Gastrocnemius medialis (tissue), 4 donors: Measurements from ENCODE around the gene KIF5A. TPM values are rescaled to one million over a fixed set of nuclear protein-coding genes. Genes with fewer than 3 reads are reported as not detected.
A peak's percentile ranks its signal among the peaks of the same experiment; 100 is the strongest.
"Not testable (repeated sequence)": the region's sequence is repeated elsewhere in the genome, so short reads cannot be mapped to it uniquely, and the experiment has no call there.

Experiments
- ATAC-seq, 2 donors: fragments of 150-250 bp; one replicate each; pipeline ENCODE4 v1.9.1; 2016
- DNase-seq, 2 donors: peaks; one replicate each; pipeline ENCODE4 v3.0.0-alpha.2; 2019
- H3K27ac ChIP-seq, 4 donors: fragments of 200-600 bp; sonication (generic); 1 replicate in 1 of 4; 2 replicates in 3 of 4; pipeline ENCODE4 v1.5.1; 2016 to 2018; ENCODE audit warnings: mild to moderate bottlenecking in 2 of 4, moderate library complexity in 1 of 4
- H3K27me3 ChIP-seq, 3 donors: fragments of 200-600 bp; sonication (generic) in 2 of 3; 1 replicate in 1 of 3; 2 replicates in 2 of 3; pipeline versions ENCODE4 v1.5.1 to v1.6.0; 2016 to 2019; ENCODE audit warnings: mild to moderate bottlenecking in 1 of 3, moderate library complexity in 1 of 3
- H3K36me3 ChIP-seq, 2 donors: fragments of 200-600 bp; sonication (generic) in 1 of 2; one replicate each; pipeline ENCODE4 v1.5.1; 2017 to 2018
- H3K4me1 ChIP-seq, 2 donors: fragments of 200-600 bp; sonication (generic) in 1 of 2; one replicate each; pipeline ENCODE4 v1.5.1; 2016 to 2017; ENCODE audit warnings: mild to moderate bottlenecking in 2 of 2
- H3K4me3 ChIP-seq, 4 donors: fragments of 200-600 bp; sonication (generic) in 3 of 4; 1 replicate in 1 of 4; 2 replicates in 3 of 4; pipeline ENCODE4 v1.5.1; 2016 to 2019; ENCODE audit warnings: mild to moderate bottlenecking in 2 of 4
- H3K9me3 ChIP-seq, 3 donors: fragments of 200-600 bp; sonication (generic) in 2 of 3; 1 replicate in 1 of 3; 2 replicates in 2 of 3; pipeline ENCODE4 v1.5.1; 2016 to 2019
- POLR2A ChIP-seq, 2 donors: fragments of 450-650 bp; IDR thresholded peaks; one replicate each; pipeline ENCODE4 v1.6.1; 2017; ENCODE audit warnings: antibody characterized with exemption in 2 of 2, mild to moderate bottlenecking in 2 of 2, moderate library complexity in 2 of 2
- in situ Hi-C, 4 donors: fragments of 200-750 bp; cut with MboI; loops; one replicate each; pipeline versions ENCODE4 v1.15.0 to v1.8.0; 2017; ENCODE audit warnings: low sequenced_read_pairs in 4 of 4
- intact Hi-C: fragments of 100-400 bp; cut with DNase I; formaldehyde crosslinking; loops from one replicate; pipeline ENCODE4 v1.15.1; 2023; ENCODE audit warnings: low total_unique reads
- total RNA-seq, 4 donors: library from RNA; depleted of rRNA; stranded (reverse); fragments of >200 nt; gene quantifications; one replicate each; pipeline versions ENCODE4 v1.1.0 to v1.2.3, GENCODE V29; 2016
- TF ChIP-seq, protein P1 (sequence below), 5 experiments: fragments of 450-650 bp in 3 of 5; fragments of 200-600 bp in 2 of 5; sonication (generic) in 2 of 5; IDR thresholded peaks in 4 of 5; conservative IDR thresholded peaks in 1 of 5; 1 replicate in 4 of 5; 2 replicates in 1 of 5; pipeline ENCODE4 v1.5.1; 2016 to 2019; ENCODE audit warnings: antibody characterized with exemption in 5 of 5, mild to moderate bottlenecking in 3 of 5, moderate library complexity in 3 of 5

KIF5A gene
- total RNA-seq, 4 donors from 2014 or later, result 0.09 to 0.36 TPM; not detected in 2

DNA sequence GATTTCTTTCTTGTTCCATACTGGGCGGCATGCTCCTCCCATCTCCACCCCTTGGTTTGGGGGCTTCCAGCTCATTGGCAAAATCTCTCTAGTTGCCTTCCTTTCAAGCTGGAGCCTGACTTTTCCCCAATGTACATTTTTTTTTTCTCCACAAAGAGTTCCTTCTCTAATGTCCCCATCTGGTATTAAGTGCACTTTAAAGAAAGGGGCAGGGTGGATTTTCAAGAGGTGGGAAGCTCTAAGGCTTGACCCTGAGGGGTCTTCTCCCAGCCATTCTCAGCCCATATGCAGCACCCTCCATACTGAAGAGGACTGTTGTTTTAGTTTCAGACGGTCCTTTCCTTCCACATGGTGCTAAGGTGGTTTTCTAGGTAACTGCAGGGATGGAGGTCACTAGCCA is 35.3 kb downstream of the KIF5A start:
- in situ Hi-C loops (loop anchor here in 1 of 4 donors (5.0 kb wide), 1 partner anchor 37 kb away; no protein-coding TSS in a partner anchor), intact Hi-C loops (loop anchor here (10.0 kb wide), 1 partner anchor 320 kb away; no protein-coding TSS in a partner anchor)
- H3K4me1 ChIP-seq, result no peaks in the 10 kb centered on the region
- TF ChIP-seq POLR2A (IDR thresholded peaks at IDR 0.05), result no peak
- TF ChIP-seq, protein P1, sequence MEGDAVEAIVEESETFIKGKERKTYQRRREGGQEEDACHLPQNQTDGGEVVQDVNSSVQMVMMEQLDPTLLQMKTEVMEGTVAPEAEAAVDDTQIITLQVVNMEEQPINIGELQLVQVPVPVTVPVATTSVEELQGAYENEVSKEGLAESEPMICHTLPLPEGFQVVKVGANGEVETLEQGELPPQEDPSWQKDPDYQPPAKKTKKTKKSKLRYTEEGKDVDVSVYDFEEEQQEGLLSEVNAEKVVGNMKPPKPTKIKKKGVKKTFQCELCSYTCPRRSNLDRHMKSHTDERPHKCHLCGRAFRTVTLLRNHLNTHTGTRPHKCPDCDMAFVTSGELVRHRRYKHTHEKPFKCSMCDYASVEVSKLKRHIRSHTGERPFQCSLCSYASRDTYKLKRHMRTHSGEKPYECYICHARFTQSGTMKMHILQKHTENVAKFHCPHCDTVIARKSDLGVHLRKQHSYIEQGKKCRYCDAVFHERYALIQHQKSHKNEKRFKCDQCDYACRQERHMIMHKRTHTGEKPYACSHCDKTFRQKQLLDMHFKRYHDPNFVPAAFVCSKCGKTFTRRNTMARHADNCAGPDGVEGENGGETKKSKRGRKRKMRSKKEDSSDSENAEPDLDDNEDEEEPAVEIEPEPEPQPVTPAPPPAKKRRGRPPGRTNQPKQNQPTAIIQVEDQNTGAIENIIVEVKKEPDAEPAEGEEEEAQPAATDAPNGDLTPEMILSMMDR (IDR thresholded peaks at IDR 0.05 in 4 of 5, conservative IDR thresholded peaks at IDR 0.05 in 1 of 5), result no peak
- no peak for ATAC-seq
- no peaks in the 10 kb centered on the region for H3K36me3 ChIP-seq
- no peak overlapping the region for H3K27ac ChIP-seq
- H3K9me3 ChIP-seq, result no peaks in the 10 kb centered on the region
- DNase-seq, result no peak
- H3K27me3 ChIP-seq, result no peaks in the 10 kb centered on the region
- no peak overlapping the region for H3K4me3 ChIP-seq

DNA sequence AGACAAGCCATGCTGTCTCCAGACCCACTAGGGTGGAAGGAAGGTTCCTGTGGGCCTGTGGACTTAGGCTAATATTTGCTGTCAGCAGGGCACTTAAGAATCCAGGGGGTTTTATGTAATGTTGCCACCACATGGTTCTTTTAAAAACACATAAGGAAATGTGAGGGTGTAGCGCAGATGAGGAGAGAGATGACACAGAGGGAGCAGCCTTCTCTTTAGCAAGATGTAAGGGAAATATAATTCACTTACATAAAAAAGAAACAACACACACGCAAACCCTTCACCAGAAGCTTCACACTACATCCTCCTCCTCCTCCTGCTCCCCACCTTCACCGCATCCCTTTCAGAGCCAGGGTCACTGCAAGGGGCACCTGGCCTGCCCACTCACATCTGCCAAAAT is 36.3 kb downstream of the KIF5A start:
- in situ Hi-C loops, result loop anchor here in 1 of 4 donors (5.0 kb wide), 1 partner anchor 36 kb away; no protein-coding TSS in a partner anchor
- peaks cover 4 to 5% of the 10 kb centered on the region in 2 donors for H3K4me1 ChIP-seq
- DNase-seq (no peak), ATAC-seq (no peak)
- no peak overlapping the region for H3K27ac ChIP-seq
- no peaks in the 10 kb centered on the region for H3K27me3 ChIP-seq
- no peak overlapping the region for H3K4me3 ChIP-seq
- intact Hi-C loops, result loop anchor here (10.0 kb wide), 1 partner anchor 319 kb away; no protein-coding TSS in a partner anchor
- TF ChIP-seq POLR2A (IDR thresholded peaks at IDR 0.05), result no peak
- TF ChIP-seq, protein P1 (IDR thresholded peaks at IDR 0.05 in 4 of 5, conservative IDR thresholded peaks at IDR 0.05 in 1 of 5), result no peak
- H3K36me3 ChIP-seq, result no peaks in the 10 kb centered on the region
- no peaks in the 10 kb centered on the region for H3K9me3 ChIP-seq

DNA sequence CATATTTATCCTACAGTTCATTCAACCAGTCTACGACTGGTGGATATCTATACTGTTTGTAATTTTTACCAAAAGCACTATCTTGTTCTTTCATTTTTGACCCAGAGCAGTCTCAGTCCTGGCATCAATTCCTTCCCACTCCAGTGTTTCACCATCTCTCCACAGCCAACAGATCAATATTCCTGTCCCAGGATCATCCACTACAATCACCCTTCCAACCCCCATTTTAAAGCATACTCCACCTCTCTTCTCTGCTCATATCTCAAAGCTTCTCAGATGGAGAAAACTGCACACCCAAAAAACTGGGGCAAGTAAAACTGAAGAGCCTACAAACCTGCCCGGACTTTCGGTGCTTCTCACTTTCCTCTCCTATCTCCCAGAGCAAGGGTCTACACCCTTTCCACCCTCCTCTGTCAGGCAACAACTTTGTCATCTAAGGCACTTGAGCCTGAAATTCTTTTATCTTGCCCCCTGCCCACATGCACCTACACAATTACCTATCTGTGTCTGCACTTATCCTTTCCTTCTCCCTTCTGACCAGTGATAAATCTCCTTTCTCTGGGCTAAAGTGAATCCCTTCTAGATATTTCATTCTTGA is 37.1 kb downstream of the KIF5A start:
- H3K36me3 ChIP-seq, result no peaks in the 10 kb centered on the region
- no peaks in the 10 kb centered on the region for H3K27me3 ChIP-seq
- intact Hi-C loops, result loop anchor here (10.0 kb wide), 1 partner anchor 318 kb away; no protein-coding TSS in a partner anchor
- no peak overlapping the region for H3K4me3 ChIP-seq
- no peak overlapping the region for H3K27ac ChIP-seq
- H3K4me1 ChIP-seq, result peaks cover 6 to 9% of the 10 kb centered on the region in 2 donors
- ATAC-seq, result no peak
- no peak for TF ChIP-seq POLR2A (IDR thresholded peaks at IDR 0.05)
- TF ChIP-seq, protein P1 (IDR thresholded peaks at IDR 0.05 in 4 of 5, conservative IDR thresholded peaks at IDR 0.05 in 1 of 5), result no peak
- DNase-seq, result no peak
- no peaks in the 10 kb centered on the region for H3K9me3 ChIP-seq
- in situ Hi-C loops, result loop anchor here in 1 of 4 donors (5.0 kb wide), 1 partner anchor 35 kb away; no protein-coding TSS in a partner anchor

DNA sequence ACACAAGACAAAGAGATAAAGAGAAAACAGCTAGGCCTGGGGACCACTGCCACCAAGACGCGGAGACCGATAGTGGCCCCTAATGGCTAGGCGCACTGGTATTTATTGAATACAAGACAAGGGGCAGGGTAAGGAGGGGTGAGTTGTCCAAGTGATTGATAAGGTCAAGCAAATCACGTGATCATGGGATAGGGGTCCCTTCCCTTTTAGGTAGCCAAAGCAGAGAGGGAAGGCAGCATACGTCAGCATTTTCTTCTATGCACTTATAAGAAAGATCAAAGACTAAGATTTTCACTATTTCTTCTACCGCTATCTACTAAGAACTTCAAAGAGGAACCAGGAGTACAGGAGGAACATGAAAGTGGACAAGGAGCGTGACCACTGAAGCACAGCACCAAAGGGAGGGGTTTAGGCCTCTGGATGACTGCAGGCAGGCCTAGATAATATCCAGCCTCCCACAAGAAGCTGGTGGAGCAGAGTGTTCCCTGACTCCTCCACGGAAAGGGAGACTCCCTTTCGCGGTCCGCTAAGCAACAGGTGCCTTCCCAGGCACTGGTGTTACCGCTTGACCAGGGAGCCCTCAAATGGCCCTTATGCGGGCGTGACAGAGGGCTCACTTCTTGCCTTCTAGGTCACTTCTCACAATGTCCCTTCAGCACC is 39.2 kb downstream of the KIF5A start:
- H3K4me3 ChIP-seq, H3K36me3 ChIP-seq, H3K27ac ChIP-seq, ATAC-seq, H3K9me3 ChIP-seq, H3K27me3 ChIP-seq, DNase-seq: not testable (repeated sequence)
- in situ Hi-C loops, result loop anchor here in 1 of 4 donors (5.0 kb wide), 1 partner anchor 33 kb away; no protein-coding TSS in a partner anchor
- H3K4me1 ChIP-seq, result peaks cover 8 to 13% of the 10 kb centered on the region in 2 donors
- intact Hi-C loops, result loop anchor here (10.0 kb wide), 1 partner anchor 316 kb away; no protein-coding TSS in a partner anchor

DNA sequence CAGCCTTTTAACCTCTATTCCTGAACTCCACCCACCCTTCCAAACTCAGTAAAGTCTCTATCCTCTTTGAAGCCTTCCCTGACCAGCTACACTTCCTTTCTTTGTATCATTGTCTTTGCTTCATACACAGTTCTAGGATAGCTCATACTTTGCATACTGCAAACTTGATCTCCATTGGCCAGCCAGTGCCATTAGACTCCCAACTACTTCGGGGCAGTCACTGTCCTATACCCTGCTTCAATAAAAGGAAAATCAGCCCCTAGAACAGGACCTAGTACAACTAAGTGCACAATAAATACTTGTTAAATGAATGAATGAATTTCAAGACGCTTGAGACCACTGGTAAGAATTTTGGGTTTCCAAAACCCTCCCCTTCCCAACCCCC is 40.6 kb downstream of the KIF5A start:
- in situ Hi-C loops (no loop called here), intact Hi-C loops (loop anchor here (2.0 kb wide), 1 partner anchor 104 kb away; the partner anchor contains the start of gene OS9)
- no peak for ATAC-seq

More for the DNA sequence above, 40.6 kb downstream of the KIF5A start:
- Histone ChIP-seq H3K9me3 (no peaks in the 10 kb centered on the region), H3K27me3 (no peaks in the 10 kb centered on the region), H3K36me3 (peaks cover 0 to 4% of the 10 kb centered on the region in 2 donors), H3K27ac (peak overlapping the region; percentile 66 to 79 (median 76)), H3K4me3 (peak overlapping the region; percentile 79 to 94 (median 86)), H3K4me1 (peaks cover 8 to 13% of the 10 kb centered on the region in 2 donors)
- DNase-seq, result no peak
- TF ChIP-seq, protein P1 (IDR thresholded peaks at IDR 0.05 in 4 of 5, conservative IDR thresholded peaks at IDR 0.05 in 1 of 5), result no peak
- no peak for TF ChIP-seq POLR2A (IDR thresholded peaks at IDR 0.05)
